Globus pallidus (tissue), 1 donor: Measurements from ENCODE around the gene TBC1D8.
"Not testable (repeated sequence)": the region's sequence is repeated elsewhere in the genome, so short reads cannot be mapped to it uniquely, and the experiment has no call there.

ENCODE experiments used
- DNase-seq: peaks from one replicate; pipeline ENCODE4 v3.0.0-alpha.2; 2015; ENCODE audit warnings: low spot score

TBC1D8 gene

GRCh38 chr2:101064125-101064502 lies 87.1 kb downstream of the TBC1D8 start:
- no peak for DNase-seq

GRCh38 chr2:101063352-101064124 lies 87.6 kb downstream of the TBC1D8 start:
- DNase-seq, result no peak

GRCh38 chr2:101058386-101058785 lies 92.8 kb downstream of the TBC1D8 start:
- DNase-seq, result no peak

GRCh38 chr2:101057051-101057933 lies 93.9 kb downstream of the TBC1D8 start:
- no peak for DNase-seq

- DNase-seq, result no peak
Observed at GRCh38 chr2:101053117-101053516, 98.1 kb downstream of the TBC1D8 start.

GRCh38 chr2:101052147-101052546 lies 99.0 kb downstream of the TBC1D8 start:
- no peak for DNase-seq

- not testable (repeated sequence) for DNase-seq
Observed at GRCh38 chr2:101050886-101051285, 100.3 kb downstream of the TBC1D8 start.

GRCh38 chr2:101048756-101049155 lies 102.4 kb downstream of the TBC1D8 start:
- no peak for DNase-seq

GRCh38 chr2:101047774-101048173 lies 103.4 kb downstream of the TBC1D8 start:
- no peak for DNase-seq

GRCh38 chr2:101047075-101047766 lies 104.0 kb downstream of the TBC1D8 start:
- no peak for DNase-seq

GRCh38 chr2:101045330-101045729 lies 105.9 kb downstream of the TBC1D8 start:
- no peak for DNase-seq

GRCh38 chr2:101041413-101041812 lies 109.8 kb downstream of the TBC1D8 start:
- no peak for DNase-seq

- no peak for DNase-seq
Observed at GRCh38 chr2:101040761-101041160, 110.4 kb downstream of the TBC1D8 start.

GRCh38 chr2:101040072-101040471 lies 111.1 kb downstream of the TBC1D8 start:
- no peak for DNase-seq

- DNase-seq, result no peak
Observed at GRCh38 chr2:101038455-101039255, 112.5 kb downstream of the TBC1D8 start.

- DNase-seq, result no peak
Observed at GRCh38 chr2:101037161-101037755, 113.9 kb downstream of the TBC1D8 start.

- DNase-seq, result no peak
Observed at GRCh38 chr2:101036562-101036961, 114.6 kb downstream of the TBC1D8 start.

- no peak for DNase-seq
Observed at GRCh38 chr2:101032084-101032776, 119.0 kb downstream of the TBC1D8 start.

- no peak for DNase-seq
Observed at GRCh38 chr2:101030866-101031554, 120.2 kb downstream of the TBC1D8 start.

- DNase-seq, result no peak
Observed at GRCh38 chr2:101027852-101028251, 123.3 kb downstream of the TBC1D8 start.
